ENCODE measurements around the gene AIF1L. TPM values are rescaled to one million over a fixed set of nuclear protein-coding genes. Genes with fewer than 3 reads are reported as not detected.

The AIF1L gene
- total RNA-seq, 2 donors from 2014 or later: 3.6 to 4.0 TPM

DNA sequence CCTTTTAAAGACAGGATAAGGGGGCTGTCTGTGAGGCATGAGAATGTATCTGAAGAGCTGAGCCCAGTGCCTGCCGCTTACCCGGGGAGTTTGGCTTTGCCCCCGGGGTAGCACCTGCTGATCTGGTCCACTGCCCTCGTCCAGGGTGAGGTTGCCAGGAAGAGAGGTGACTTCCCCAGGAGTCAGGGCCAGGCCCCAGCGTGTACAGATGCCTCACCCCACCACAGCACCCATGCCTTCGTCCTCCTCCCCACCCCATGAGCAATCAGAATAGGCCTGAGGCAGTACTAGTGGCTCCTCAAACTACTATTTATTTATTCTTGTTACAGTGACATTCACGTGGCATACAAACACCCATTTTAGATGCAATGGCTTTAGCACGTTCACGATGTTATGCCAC lies 15.7 kb upstream of the AIF1L start:
- H3K9ac ChIP-seq (ENCODE audit: low read depth in 2 of 2, low read length in 2 of 2): no peak overlapping the region
- no peak for DNase-seq
- TF ChIP-seq, protein P1, sequence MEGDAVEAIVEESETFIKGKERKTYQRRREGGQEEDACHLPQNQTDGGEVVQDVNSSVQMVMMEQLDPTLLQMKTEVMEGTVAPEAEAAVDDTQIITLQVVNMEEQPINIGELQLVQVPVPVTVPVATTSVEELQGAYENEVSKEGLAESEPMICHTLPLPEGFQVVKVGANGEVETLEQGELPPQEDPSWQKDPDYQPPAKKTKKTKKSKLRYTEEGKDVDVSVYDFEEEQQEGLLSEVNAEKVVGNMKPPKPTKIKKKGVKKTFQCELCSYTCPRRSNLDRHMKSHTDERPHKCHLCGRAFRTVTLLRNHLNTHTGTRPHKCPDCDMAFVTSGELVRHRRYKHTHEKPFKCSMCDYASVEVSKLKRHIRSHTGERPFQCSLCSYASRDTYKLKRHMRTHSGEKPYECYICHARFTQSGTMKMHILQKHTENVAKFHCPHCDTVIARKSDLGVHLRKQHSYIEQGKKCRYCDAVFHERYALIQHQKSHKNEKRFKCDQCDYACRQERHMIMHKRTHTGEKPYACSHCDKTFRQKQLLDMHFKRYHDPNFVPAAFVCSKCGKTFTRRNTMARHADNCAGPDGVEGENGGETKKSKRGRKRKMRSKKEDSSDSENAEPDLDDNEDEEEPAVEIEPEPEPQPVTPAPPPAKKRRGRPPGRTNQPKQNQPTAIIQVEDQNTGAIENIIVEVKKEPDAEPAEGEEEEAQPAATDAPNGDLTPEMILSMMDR (IDR thresholded peaks at IDR 0.05): no peak
- no peaks in the 10 kb centered on the region for H3K4me1 ChIP-seq
- H3K27ac ChIP-seq: no peak overlapping the region
- H3K9me3 ChIP-seq: no peaks in the 10 kb centered on the region
- no peaks in the 10 kb centered on the region for H3K36me3 ChIP-seq
- intact Hi-C loops (cut with DNase I): no loop called here
- H3K27me3 ChIP-seq: no peaks in the 10 kb centered on the region
- H3K4me3 ChIP-seq: no peak overlapping the region

DNA sequence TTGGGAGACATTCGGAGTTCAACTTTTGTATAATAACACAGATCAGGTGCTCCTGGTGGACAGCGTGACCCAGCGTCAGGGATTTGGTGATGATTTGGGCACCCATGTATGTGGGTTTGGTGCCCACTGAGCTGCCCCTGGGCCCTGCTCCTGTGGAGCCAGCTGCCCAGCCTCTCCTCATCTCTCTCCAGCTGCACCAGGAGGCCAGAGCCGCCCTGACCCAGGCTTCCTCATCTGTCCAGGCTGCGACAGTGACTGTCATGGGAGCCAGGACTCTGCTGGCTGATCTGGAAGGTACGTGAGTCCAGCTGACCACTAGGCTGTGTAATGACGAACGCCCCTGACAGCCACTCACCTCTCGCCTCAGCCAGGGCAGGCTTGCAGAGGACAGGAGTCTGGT lies 14.5 kb upstream of the AIF1L start:
- no peak overlapping the region for H3K9ac ChIP-seq (ENCODE audit: low read depth in 2 of 2, low read length in 2 of 2)
- H3K4me1 ChIP-seq: no peaks in the 10 kb centered on the region
- no peak overlapping the region for H3K27ac ChIP-seq
- intact Hi-C loops (cut with DNase I): no loop called here
- TF ChIP-seq, protein P1 (IDR thresholded peaks at IDR 0.05): no peak
- no peaks in the 10 kb centered on the region for H3K9me3 ChIP-seq
- DNase-seq: no peak
- H3K36me3 ChIP-seq: no peaks in the 10 kb centered on the region
- no peak overlapping the region for H3K4me3 ChIP-seq
- H3K27me3 ChIP-seq: no peaks in the 10 kb centered on the region

DNA sequence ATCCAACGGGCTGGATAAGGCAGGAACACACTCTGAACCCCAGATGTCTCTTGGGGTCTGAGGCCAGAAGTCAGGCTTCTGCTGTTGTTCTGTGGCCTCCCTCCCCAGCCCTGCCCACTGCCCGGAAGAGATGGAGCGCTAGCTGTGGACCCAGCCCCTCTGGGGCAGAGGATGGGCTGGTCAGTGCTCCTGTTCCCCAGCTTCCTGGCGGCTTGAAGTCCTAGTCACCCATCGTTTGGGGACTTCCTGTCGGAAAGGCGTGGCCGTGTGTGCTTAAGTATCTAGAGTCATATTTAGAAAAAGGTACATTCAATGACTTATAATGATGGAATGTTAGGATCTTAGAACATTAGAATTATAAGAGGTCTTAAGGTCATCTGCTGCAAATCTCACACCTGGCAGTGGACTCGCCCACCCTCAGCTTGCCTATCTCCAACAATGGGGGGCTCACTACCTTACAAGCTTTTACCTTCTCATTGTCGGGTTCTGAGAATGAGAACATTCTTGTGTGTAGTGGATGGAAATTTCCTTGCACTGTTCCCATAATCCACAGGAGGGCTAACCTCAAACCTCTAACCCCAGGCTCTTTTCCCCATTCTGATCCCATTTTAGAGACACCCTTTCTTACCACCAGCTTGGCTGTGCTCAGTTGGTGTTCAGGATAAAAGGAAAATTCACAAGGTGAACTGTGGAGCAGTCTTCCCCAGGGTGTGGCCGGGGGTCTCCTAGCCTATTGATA lies 13.4 kb upstream of the AIF1L start:
- Histone ChIP-seq H3K4me1 (no peaks in the 10 kb centered on the region), H3K9ac (ENCODE audit: low read depth in 2 of 2, low read length in 2 of 2) (no peak overlapping the region), H3K27ac (no peak overlapping the region), H3K9me3 (no peaks in the 10 kb centered on the region), H3K36me3 (no peaks in the 10 kb centered on the region), H3K4me3 (no peak overlapping the region), H3K27me3 (no peaks in the 10 kb centered on the region)
- intact Hi-C loops (cut with DNase I): no loop called here
- TF ChIP-seq, protein P1 (IDR thresholded peaks at IDR 0.05): no peak
- no peak for DNase-seq

DNA sequence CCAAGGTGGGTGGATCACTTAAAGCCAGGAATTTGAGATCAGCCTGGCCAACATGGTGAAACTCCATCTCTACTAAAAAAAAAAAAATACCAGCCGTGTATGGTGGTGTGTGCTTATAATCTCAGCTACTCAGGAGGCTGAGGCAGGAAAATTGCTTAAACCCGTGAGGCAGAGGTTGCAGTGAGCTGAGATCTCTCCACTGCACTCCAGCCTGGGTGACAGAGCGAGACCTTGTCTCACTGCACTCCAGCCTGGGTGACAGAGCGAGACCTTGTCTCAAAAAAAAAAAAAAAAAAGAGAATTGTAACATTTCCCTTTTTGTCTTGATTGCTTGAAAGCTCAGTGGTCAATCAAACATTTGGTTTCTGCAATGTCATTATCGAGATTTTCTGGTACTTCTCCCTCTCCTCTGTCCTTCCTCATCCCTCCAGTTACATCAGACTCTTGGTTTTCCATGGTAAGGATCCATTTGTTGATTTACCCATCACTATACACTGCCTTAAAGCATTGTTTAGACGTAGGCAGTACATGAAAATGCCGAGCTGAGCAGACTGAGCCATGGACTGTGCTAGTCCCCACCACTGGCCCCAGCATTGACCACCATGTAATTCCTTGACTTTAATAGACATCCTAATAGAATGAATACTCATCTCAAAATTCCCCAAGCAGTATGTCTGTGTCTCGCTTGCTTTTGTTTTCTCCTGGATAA lies 11.5 kb upstream of the AIF1L start:
- no peak overlapping the region for H3K27ac ChIP-seq
- H3K36me3 ChIP-seq: no peaks in the 10 kb centered on the region
- intact Hi-C loops (cut with DNase I): no loop called here
- DNase-seq: no peak
- no peak overlapping the region for H3K9ac ChIP-seq (ENCODE audit: low read depth in 2 of 2, low read length in 2 of 2)
- H3K27me3 ChIP-seq: no peaks in the 10 kb centered on the region
- H3K4me1 ChIP-seq: no peaks in the 10 kb centered on the region
- no peaks in the 10 kb centered on the region for H3K9me3 ChIP-seq
- no peak overlapping the region for H3K4me3 ChIP-seq
- TF ChIP-seq, protein P1 (IDR thresholded peaks at IDR 0.05): no peak

DNA sequence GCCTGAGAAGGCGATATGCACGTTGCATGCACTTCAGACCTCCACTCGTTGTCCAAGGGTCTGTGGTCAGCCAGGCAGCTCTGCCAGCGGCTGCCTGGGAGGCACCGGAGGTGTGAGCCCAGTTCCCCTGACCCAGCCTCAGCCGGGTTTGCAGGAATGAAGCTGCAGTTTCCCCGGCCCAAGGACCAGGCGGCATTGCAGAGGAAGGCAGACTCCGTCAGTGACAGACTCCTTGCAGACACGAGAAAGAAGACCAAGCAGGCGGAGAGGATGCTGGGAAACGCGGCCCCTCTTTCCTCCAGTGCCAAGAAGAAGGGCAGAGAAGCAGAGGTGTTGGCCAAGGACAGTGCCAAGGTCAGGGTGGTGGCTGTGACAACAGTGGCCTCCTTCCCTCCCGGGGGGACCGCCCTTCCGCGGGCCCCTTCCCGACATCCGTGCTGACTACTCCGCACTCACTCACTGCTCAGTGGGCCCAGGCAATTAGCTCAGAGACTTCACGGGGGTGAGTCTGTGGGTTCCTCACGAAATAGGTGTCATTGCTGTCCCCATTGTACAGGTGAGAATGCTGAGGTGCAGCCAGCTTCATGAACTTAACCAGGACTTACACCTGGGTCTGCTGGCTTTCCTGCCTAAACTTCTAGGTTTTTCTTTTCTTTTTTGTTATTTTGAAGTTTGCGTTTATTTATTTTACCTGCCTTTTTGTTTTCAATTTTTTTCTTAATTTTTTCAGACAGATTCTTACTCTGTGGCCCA lies 10.8 kb upstream of the AIF1L start:
- Histone ChIP-seq H3K4me1 (no peaks in the 10 kb centered on the region), H3K27me3 (no peaks in the 10 kb centered on the region), H3K9me3 (no peaks in the 10 kb centered on the region), H3K4me3 (no peak overlapping the region), H3K27ac (no peak overlapping the region), H3K36me3 (no peaks in the 10 kb centered on the region), H3K9ac (ENCODE audit: low read depth in 2 of 2, low read length in 2 of 2) (no peak overlapping the region)
- intact Hi-C loops (cut with DNase I): no loop called here
- TF ChIP-seq, protein P1 (IDR thresholded peaks at IDR 0.05): no peak
- DNase-seq: no peak
